ENCODE results near the gene FLT4. TPM values are rescaled to one million over a fixed set of nuclear protein-coding genes. Genes with fewer than 3 reads are reported as not detected.

The FLT4 gene
- total and polyA plus RNA-seq, 2 experiments from 2014 or later: 3.4 to 13.8 TPM

DNA sequence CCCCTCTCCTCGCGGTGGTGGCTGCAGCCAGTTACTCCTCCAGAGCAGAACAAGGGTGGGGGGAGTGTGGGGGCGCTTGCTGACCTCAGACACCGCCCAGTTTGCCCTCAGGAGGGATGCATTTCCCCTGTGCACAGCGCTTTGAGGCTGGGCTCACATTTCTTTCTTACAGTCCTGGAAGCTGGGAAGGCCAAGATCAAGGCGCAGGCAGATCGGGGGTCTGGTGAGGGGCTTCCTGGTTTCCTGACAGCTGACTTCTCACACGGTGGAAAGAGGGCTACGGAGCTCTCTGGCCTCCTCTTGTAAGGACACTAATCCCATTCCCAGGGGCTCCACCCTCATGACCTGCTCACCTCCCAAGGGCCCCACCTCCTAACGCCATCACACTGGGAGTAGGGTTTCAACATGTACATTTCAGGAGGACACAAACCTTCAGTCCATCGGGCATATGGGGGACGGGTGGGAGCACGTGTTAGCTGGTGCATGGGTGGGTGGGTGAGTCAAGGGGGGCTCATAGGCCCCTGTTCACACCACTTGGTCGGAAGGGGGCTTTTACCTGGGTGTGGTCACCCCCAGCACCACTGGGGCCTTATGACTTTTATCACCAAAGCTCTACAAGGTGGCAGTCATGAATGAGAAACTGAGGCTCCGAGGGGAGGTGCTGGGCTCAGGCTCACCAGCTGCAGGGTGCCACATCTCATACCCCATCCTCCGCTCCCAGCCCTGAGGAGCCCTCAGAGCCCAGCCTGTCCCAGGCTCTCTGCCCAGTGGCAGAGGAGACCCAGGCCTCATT lies 50.4 kb downstream of the FLT4 start:
- Histone ChIP-seq H2AFZ (no peak overlapping the region), H3K27ac (ENCODE audit: low read depth) (no peak overlapping the region), H3K4me1 (ENCODE audit: insufficient read depth) (no peaks in the 10 kb centered on the region), H4K20me1 (replicated peaks; ENCODE audit: insufficient read depth) (no peaks in the 10 kb centered on the region), H3K4me2 (no peak overlapping the region), H3K79me2 (replicated peaks; ENCODE audit: insufficient read depth) (no peaks in the 10 kb centered on the region), H3K27me3 (ENCODE audit: insufficient read depth) (no peaks in the 10 kb centered on the region), H3K36me3 (ENCODE audit: insufficient read depth) (no peaks in the 10 kb centered on the region), H3K9me2 (ENCODE audit: insufficient read depth) (no peaks in the 10 kb centered on the region), H3F3A (replicated peaks; ENCODE audit: low read depth) (no peaks in the 10 kb centered on the region), H3K4me3 (no peak overlapping the region)
- DNase-seq (ENCODE audit: low spot score): no peak
- Mint-ChIP-seq H3K4me3 (no peak overlapping the region), H3K9me3 (no peaks in the 10 kb centered on the region), H3K27me3 (ENCODE audit: insufficient read depth, low read depth, poor library complexity) (peaks cover 14% of the 10 kb centered on the region), H3K27ac (no peak overlapping the region), H3K4me1 (0 out of 3 replicates have a peak, but pooled peaks cover 2% of the 10 kb centered on the region), H3K36me3 (ENCODE audit: low read depth) (no peaks in the 10 kb centered on the region; the same call in 2 of the 3 replicates)
- no peak for ATAC-seq
- TF ChIP-seq STAT1 (IDR thresholded peaks at IDR 0.05; ENCODE audit: unreplicated experiment): no peak
- TF ChIP-seq, protein P1, sequence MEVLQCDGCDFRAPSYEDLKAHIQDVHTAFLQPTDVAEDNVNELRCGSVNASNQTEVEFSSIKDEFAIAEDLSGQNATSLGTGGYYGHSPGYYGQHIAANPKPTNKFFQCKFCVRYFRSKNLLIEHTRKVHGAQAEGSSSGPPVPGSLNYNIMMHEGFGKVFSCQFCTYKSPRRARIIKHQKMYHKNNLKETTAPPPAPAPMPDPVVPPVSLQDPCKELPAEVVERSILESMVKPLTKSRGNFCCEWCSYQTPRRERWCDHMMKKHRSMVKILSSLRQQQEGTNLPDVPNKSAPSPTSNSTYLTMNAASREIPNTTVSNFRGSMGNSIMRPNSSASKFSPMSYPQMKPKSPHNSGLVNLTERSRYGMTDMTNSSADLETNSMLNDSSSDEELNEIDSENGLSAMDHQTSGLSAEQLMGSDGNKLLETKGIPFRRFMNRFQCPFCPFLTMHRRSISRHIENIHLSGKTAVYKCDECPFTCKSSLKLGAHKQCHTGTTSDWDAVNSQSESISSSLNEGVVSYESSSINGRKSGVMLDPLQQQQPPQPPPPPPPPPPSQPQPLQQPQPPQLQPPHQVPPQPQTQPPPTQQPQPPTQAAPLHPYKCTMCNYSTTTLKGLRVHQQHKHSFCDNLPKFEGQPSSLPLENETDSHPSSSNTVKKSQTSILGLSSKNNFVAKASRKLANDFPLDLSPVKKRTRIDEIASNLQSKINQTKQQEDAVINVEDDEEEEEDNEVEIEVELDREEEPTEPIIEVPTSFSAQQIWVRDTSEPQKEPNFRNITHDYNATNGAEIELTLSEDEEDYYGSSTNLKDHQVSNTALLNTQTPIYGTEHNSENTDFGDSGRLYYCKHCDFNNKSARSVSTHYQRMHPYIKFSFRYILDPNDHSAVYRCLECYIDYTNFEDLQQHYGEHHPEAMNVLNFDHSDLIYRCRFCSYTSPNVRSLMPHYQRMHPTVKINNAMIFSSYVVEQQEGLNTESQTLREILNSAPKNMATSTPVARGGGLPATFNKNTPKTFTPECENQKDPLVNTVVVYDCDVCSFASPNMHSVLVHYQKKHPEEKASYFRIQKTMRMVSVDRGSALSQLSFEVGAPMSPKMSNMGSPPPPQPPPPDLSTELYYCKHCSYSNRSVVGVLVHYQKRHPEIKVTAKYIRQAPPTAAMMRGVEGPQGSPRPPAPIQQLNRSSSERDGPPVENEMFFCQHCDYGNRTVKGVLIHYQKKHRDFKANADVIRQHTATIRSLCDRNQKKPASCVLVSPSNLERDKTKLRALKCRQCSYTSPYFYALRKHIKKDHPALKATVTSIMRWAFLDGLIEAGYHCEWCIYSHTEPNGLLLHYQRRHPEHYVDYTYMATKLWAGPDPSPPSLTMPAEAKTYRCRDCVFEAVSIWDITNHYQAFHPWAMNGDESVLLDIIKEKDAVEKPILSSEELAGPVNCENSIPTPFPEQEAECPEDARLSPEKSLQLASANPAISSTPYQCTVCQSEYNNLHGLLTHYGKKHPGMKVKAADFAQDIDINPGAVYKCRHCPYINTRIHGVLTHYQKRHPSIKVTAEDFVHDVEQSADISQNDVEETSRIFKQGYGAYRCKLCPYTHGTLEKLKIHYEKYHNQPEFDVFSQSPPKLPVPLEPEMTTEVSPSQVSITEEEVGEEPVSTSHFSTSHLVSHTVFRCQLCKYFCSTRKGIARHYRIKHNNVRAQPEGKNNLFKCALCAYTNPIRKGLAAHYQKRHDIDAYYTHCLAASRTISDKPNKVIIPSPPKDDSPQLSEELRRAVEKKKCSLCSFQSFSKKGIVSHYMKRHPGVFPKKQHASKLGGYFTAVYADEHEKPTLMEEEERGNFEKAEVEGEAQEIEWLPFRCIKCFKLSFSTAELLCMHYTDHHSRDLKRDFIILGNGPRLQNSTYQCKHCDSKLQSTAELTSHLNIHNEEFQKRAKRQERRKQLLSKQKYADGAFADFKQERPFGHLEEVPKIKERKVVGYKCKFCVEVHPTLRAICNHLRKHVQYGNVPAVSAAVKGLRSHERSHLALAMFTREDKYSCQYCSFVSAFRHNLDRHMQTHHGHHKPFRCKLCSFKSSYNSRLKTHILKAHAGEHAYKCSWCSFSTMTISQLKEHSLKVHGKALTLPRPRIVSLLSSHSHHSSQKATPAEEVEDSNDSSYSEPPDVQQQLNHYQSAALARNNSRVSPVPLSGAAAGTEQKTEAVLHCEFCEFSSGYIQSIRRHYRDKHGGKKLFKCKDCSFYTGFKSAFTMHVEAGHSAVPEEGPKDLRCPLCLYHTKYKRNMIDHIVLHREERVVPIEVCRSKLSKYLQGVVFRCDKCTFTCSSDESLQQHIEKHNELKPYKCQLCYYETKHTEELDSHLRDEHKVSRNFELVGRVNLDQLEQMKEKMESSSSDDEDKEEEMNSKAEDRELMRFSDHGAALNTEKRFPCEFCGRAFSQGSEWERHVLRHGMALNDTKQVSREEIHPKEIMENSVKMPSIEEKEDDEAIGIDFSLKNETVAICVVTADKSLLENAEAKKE (CRISPR knock-in tag; IDR thresholded peaks at IDR 0.05): no peak
- TF ChIP-seq, protein P2, sequence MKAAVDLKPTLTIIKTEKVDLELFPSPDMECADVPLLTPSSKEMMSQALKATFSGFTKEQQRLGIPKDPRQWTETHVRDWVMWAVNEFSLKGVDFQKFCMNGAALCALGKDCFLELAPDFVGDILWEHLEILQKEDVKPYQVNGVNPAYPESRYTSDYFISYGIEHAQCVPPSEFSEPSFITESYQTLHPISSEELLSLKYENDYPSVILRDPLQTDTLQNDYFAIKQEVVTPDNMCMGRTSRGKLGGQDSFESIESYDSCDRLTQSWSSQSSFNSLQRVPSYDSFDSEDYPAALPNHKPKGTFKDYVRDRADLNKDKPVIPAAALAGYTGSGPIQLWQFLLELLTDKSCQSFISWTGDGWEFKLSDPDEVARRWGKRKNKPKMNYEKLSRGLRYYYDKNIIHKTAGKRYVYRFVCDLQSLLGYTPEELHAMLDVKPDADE (IDR thresholded peaks at IDR 0.05): no peak
- no peak for TF ChIP-seq POLR2AphosphoS5 (IDR thresholded peaks at IDR 0.05; ENCODE audit: low read depth)
- no peak for TF ChIP-seq REST (IDR thresholded peaks at IDR 0.05; ENCODE audit: unreplicated experiment)
- no peak for TF ChIP-seq JUNB (IDR thresholded peaks at IDR 0.05; ENCODE audit: unreplicated experiment)
- no peak for TF ChIP-seq EZH2 (IDR thresholded peaks at IDR 0.05; ENCODE audit: low read depth, unreplicated experiment)
- TF ChIP-seq ZNF331 (CRISPR knock-in tag; IDR thresholded peaks at IDR 0.05; ENCODE audit: low read depth): no peak
- TF ChIP-seq EZH2phosphoT487 (IDR thresholded peaks at IDR 0.05; ENCODE audit: unreplicated experiment): no peak
